Ureter (tissue), 1 donor: ENCODE data around the gene ZNF587. TPM values are rescaled to one million over a fixed set of nuclear protein-coding genes. Genes with fewer than 3 reads are reported as not detected.
"Not testable (repeated sequence)": the region's sequence is repeated elsewhere in the genome, so short reads cannot be mapped to it uniquely, and the experiment has no call there.

ENCODE experiments used
- DNase-seq: peaks from one replicate; pipeline ENCODE4 v3.0.0-alpha.2; 2020; ENCODE audit warnings: low spot score
- total RNA-seq: library from RNA; stranded (reverse); gene quantifications from one replicate; pipeline ENCODE4 v1.2.4, GENCODE V29; 2023
- donor health status: DM: yes; HTN: yes; CAD: no.

Gene ZNF587
- total RNA-seq, 1 donor from 2014 or later: 60.2 TPM

DNA sequence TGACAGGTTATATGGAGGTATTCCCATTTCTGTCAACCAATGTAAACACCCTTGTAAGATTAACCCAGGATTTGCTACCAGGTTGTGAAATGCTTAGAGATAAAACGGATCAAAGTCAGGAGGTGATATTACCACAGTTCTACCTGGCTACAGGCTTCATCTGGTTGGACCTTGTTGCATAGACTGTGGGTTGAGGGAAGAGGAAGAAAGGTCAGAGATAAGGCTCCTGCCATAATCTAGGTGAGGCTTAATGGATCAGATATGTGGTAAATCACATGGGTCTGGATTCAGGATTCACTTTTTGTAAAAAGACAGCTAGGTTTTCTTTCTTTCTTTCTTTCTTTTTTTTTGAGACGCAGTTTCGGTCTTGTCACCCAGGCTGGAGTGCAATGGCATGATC, 28.2 kb upstream of the ZNF587 start:
- not testable (repeated sequence) for DNase-seq

GRCh38 chr19:57823155-57823554, 26.5 kb upstream of the ZNF587 start:
- not testable (repeated sequence) for DNase-seq

DNA sequence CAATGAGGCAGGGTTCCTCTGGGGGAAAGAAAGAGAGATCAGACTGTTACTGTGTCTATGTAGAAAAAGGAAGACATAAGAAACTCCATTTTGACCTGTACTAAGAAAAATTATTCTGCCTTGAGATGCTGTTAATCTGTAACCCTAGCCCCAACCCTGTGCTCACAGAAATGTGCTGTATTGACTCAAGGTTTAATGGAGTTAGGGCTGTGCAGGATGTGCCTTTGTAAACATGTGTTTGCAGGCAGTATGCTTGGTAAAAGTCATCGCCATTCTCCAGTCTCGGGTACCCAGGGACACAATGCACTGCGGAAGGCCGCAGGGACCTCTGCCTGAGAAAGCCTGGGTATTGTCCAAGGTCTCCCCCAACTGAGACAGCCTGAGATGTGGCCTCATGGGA, 26.1 kb upstream of the ZNF587 start:
- DNase-seq: not testable (repeated sequence)

DNA sequence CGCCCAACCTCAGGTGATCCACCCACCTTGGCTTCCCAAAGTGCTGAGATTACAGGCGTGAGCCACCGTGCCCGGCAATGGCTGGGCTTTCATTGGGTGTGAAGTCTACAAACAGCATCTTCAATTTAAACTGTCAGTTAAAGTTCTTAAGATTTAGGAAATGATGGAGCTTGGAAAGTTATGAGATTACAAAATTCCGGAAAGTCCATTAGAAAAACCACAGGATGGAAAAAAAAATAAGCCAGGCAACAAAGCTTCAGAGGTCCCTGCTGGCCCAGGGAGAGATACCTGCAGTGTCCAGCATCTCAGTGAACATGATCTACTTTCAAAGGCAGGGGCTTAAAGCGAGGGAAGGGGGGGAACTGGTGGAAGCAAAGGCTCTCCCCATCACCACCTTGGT, 24.1 kb upstream of the ZNF587 start:
- no peak for DNase-seq

DNA sequence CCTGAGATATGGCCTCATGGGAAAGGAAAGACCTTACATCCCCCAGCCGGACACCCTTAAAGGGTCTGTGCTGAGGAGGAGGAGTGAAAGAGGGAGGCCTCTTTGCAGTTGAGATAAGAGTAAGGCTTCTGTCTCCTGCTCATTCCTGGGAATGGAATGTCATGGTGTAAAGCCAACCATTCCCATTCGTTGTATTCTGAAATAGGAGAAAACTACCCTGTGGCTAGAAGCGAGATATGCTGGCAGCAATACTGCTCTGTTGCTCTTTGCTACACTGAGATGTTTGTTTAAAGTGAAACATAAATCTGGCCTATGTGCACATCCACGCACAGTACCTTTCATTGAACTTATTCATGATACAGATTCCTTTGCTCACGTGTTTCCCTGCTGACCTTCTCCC, 20.3 kb upstream of the ZNF587 start:
- DNase-seq: no peak

DNA sequence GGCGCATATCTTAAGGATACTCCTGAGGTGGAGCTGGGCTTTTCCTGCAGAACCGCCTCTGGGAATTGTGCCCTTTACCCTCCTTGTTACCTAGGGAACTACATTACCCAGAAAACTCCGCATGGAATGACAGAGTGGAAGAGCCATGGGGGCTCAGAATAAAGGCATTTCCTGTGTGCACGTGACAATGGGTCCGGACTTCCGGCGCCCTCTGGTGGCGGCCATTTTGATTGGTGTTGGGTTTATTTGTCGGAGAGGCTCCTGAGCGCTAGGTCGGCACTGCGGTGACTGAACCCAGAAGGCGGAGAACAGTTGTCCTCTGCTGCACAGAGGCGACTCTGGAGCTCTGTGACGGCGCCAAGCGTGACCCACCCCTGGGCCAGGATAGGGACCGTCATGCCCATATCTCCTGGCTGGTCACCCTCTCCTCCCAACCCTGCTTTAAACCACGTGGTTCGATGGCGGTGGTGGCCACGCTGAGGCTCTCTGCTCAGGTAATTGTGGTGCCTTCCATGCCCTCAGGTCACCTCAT, 19.5 kb upstream of the ZNF587 start, which contains the start of gene ZNF587B:
Gene ZNF587B, plus strand, starts transcription at position 229 of the 532 bp plus-strand sequence. Its CDS starts 230 bp downstream, at position 459.
- no peak for DNase-seq

GRCh38 chr19:57836991-57837390, 12.7 kb upstream of the ZNF587 start:
- DNase-seq: not testable (repeated sequence)

DNA sequence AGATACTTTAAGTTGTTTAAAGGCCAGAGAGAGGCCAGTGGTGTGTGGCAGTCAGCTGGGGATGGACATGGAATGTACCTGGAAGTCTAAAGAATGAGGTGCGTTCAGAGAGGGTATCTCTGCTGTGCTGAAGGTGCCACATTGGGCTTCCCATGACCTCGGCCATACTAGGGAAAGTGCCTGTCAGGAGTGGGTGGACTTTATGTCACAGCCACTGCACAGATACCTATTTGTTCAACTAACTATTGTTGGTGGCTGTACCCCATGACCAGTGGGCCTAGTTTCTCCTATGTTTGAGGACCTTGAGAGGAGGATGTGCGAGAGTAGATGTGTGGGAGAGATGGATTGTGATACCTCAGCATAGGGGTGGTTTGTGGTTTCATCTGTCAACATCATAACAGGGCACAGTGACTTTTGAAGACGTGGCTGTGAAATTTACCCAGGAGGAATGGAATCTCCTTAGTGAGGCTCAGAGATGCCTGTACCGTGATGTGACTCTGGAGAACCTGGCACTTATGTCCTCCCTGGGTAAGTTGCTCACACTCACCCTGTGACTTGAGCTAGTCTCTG, 11.0 kb upstream of the ZNF587 start:
- DNase-seq: not testable (repeated sequence)

- no peak for DNase-seq
Observed at GRCh38 chr19:57841122-57841763, 8.4 kb upstream of the ZNF587 start.

DNA sequence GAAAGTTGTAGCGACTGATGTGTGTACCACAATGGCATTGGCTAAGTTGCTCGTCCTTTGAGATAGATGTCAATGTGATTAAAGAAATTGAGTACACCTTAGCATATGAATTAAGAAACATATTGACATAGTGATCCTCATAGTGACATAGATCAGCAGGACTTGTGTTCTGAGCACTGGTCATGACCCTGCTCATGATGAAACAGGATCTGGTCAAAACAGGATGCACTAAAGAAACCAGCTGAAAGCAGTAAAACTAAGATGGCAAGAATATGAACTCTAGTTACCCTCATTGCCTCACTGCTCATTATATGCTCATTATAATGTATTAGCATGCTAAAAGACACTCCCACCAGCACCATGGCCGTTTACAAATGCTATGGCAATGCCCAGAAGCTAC, 2.5 kb upstream of the ZNF587 start:
- not testable (repeated sequence) for DNase-seq

DNA sequence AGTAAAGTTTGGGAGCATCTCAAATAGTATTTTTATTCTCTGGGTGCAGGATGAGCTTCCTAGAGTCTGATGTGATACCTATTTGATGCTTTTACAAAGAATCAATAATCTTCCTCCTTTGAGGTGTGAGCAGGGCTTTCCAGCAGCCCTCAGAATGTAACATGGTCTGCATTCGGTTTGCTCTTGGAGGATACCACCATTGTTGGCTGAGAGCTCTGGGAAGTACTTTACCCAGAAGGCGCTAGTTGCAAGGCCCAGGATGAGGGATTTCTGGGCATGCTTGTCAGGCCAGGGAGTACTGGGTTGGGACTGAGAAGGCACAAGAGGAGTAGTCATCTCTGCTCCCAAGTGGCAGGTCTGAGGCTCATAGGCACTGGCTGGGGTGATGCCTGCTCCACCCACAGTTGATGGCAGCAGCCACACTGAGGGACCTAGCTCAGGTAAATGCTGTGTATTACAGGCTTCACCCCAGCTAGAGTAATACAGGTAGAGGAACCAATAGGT, 445 bp upstream of the ZNF587 start:
- not testable (repeated sequence) for DNase-seq

DNA sequence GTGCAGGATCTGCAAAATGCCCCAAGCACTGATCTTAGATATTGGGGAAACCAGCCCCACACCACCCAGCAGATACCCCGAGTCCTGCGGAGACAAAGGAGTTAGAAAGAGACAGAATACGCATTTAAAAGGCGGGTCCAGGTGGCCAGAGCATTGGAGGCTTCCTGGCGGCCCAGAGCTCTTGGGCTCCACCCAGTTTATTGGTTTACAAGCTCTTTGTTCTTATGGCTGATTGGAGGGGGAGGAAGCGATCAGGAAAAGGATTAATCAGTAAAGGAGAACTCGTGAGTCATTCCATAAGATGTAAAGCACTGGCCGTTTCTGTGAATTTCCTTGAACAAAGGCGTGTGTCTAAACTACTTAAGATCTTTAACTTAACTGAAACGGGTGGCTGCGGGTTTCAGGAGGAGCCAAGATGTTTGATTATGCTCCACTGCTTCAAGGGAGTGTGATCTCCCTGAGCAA, 926 bp downstream of the ZNF587 start:
- DNase-seq: no peak

- not testable (repeated sequence) for DNase-seq
Observed at GRCh38 chr19:57851812-57852603, 2.3 kb downstream of the ZNF587 start.

GRCh38 chr19:57854117-57854516, 4.5 kb downstream of the ZNF587 start:
- not testable (repeated sequence) for DNase-seq

- not testable (repeated sequence) for DNase-seq
Observed at GRCh38 chr19:57862351-57862750, 12.7 kb downstream of the ZNF587 start.

- no peak for DNase-seq
Observed at GRCh38 chr19:57867868-57868492, 18.3 kb downstream of the ZNF587 start.

DNA sequence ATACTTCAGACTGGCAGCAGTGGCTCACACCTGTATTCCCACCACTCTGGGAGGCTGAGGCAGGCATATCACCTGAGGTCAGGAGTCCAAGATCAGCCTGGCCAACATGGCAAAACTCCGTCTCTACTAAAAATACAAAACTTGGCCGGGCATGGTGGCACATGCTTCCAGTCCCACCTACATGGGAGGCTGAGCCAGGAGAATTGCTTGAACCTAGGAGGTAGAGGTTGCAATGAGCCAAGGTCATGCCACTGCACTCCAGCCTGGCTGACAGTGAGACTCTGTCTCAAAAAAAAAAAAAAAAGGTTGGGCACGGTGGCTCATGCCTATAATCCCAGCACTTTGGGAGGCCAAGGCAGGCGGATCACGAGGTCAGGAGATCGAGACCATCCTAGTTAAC, 20.0 kb downstream of the ZNF587 start:
- DNase-seq: not testable (repeated sequence)

DNA sequence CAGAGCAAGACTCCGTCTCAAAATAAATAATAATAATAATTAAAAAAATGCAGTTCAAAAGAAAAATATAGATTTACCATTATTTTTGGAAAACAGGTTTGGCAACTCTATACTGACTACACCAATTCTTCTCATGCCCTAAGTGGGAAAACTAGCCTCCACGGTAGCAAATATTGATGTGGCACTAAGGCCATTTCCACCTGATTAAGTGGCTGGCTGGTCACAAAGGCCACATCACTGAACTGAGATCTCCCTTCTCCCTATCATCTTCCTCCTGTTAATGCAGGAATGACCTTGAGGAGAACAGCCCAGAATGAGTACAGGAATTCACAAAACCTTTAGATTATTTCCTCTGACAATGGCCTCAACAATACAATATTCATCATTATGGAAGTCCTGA, 20.6 kb downstream of the ZNF587 start:
- DNase-seq: no peak

DNA sequence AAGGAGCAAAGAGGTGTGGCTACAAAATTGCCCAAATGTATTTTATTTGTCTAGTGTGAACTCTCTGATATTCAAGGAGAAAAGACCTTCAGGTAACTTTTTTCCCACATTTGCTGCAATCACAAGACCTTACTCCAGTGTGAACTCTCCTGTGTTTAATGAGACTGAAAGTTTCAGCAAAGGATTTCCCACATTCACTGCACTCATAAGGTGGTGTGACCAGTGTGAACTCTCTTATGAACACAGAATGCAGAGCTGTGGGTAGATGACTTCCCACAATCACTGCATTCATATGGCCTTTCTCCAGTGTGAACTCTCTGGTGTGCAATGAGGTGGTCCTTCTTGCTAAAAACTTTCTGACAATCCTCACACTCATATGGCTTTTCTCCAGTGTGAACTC, 22.8 kb downstream of the ZNF587 start:
- DNase-seq: no peak

DNA sequence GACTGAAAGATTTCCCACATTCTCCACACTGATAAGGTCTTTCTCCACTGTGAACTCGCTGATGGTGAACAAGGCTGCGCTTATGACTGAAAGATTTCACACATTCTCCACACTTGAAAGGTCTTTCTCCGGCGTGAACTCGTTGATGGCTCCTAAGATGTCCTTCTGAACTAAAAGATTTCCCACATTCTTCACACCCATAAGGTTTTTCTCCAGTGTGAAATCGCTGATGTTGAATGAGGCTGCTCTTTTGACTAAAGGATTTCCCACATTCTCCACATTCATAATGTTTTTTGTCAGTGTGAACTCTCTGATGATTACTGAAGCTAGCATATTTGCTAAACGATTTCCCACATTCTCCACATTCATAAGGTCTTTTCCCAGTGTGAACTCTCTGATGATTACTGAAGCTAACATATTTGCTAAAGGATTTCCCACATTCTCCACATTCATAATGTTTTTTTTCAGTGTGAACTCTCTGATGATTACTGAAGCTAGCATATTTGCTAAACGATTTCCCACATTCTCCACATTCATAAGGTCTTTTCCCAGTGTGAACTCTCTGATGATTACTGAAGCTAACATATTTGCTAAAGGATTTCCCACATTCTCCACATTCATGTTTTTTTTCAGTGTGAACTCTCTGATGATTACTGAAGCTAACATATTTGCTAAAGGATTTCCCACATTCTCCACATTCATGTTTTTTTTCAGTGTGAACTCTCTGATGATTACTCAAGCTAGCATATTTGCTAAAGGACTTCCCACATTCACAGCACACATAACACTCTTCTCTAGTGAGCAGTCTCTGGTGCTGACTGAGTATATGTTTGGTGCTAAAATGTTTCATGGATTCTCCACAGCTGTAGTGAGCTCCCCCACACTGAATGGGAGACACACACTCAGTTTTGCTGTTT, 24.5 kb downstream of the ZNF587 start:
- not testable (repeated sequence) for DNase-seq

- DNase-seq: no peak
Observed at GRCh38 chr19:57886046-57886445, 36.4 kb downstream of the ZNF587 start.
